NCI-H510A treated with DMSO at 0.1 percent for 48 hours (cell line): ENCODE measurements around the gene D2HGDH.
"Not testable (repeated sequence)": the region's sequence is repeated elsewhere in the genome, so short reads cannot be mapped to it uniquely, and the experiment has no call there.

Experiments
- DNase-seq: peaks from one replicate; lab custom pipeline; 2025; lab: John Stamatoyannopoulos, UW

D2HGDH gene

GRCh38 chr2:241724975-241725870 is 9.2 kb upstream of the D2HGDH start:
- no peak for DNase-seq

GRCh38 chr2:241726459-241726858 is 8.0 kb upstream of the D2HGDH start:
- DNase-seq = no peak

DNA sequence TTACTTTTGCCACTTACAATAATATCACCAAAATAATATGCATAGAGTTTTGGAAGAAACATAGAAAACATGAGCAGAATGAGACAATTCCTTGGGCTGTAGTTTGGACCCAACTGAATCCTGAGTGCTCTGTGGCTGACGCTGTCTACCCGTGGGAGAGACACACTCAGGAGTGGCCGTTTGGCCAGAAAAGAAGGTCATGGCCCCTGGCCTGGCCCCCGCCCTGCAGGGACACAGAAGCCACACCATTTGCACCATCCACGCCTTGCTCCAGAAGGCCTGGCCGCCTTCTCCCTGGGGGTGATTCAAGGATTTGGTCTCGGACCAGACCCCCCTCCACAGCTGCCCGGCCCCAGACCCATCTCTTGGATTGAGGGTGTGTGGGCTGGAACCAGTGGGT is 6.4 kb upstream of the D2HGDH start:
- no peak for DNase-seq

DNA sequence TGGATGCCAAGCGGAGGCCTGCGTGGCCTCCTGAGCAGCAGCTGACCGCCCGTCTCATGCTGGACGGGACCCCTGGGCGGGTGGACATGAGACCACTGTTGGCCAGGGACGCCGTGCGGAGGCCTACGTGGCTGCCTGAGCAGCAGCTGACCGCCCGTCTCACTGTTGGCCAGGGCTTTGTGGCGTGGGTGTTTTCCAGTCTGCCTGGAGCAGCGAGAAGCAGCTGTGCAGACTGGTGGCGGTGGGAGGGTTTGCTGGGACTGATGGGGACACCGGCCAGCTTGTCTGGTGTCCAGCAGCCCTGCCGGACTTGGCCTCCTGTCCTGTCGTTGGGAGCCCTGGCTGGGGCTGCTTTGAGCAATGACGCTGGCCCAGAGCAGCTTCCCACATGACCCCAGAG is 5.8 kb upstream of the D2HGDH start:
- DNase-seq = no peak

DNA sequence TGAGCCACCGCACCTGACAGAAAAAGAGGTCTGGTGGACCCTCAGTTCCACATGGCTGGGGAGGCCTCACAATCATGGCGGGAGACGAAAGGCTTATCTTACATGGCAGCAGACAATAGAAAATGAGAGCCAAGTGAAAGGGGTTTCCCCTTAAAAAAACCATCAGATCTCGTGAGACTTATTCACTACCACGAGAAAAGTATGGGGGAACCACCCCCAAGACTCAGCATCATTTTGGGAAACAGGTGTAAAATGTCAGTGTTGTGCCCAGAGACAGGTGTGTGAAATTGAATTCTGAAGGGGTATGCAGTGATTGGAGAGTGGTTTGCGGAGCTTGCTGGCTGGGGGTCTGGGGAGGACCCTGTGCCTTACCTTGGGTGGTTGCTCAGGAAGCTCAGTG is 4.6 kb upstream of the D2HGDH start:
- DNase-seq = no peak

- no peak for DNase-seq
Observed at GRCh38 chr2:241730671-241731293, 3.6 kb upstream of the D2HGDH start.

DNA sequence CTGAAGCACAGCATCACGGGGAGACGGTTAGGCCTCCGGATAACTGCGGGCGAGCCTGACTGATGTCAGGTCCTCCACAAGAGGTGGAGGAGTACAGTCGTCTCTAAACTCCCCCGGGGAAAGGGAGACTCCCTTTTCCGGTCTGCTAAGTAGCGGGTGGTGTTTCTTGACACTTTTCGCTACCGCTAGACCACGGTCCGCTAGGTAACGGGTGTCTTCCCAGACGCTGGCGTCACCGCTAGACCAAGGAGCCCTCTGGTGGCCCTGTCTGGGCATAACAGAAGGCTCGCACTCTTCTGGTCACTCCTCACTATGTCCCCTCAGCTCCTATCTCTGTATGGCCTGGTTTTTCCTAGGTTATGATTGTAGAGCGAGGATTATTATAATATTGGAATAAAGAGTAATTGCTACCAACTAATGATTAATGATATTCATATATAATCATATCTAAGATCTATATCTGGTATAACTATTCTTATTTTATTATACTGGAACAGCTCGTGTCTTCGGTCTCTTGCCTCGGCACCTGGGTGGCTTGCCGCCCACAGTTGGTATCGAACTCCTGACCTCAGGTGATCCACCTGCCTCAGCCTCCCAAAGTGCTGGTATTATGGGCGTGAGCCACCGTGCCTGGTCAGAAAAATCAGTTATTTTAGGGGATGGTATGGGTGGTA is 1.8 kb upstream of the D2HGDH start:
- DNase-seq = not testable (repeated sequence)

GRCh38 chr2:241733391-241734207 is 831 bp upstream of the D2HGDH start:
- DNase-seq = no peak

DNA sequence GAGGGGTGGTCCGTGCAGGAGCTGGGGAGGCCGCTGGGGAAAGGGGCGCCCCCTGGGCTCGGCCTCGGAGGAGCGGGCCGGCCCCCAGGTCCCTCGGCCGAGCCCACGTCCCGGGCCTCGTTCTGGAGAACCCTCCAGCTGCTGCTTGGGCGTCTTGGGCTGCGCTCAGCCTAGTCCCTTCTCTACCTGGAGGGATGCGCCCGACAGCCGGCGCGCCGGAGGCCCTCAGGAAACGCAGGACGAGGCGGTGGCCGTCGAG is 293 bp upstream of the D2HGDH start:
- no peak for DNase-seq

DNA sequence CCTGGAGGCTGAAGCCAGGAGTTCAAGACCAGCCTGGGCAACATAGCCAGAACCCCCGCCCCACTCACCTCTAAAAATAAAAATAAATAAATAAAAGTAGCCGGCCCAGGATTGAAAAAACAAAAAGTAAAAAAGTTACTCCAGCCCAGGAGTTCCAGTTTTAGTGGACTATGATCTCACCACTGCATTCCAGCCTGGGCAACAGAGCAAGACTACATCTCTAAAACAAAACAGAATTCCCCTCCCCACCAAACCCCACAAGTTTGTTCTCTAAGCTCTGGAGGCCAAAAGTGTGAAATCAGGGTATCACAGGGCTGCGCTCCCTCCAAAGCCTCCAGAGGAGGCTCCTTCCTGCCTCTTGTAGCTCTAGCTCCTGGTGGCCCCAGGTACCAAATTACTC is 1.7 kb downstream of the D2HGDH start:
- no peak for DNase-seq

GRCh38 chr2:241738040-241738686 is 3.7 kb downstream of the D2HGDH start:
- DNase-seq = no peak

DNA sequence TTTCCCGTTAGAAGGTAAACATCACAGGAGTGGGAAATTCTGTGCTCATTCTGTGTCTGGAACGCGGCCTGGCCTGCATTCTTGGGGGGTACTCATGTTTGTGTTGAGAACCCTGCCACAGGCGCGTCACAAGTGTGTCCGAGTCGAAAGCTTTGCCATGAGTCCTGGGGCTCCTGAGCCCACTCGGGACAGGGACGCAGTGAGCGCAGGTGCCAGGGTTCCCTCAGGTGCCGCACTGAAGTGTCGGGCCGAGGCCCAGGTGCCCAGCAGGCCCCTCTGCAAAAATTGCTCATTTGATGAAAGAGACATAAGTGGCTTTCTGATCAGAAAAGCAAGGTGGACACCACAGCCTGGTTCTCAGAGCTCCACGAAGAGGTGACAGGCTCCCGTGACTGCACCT is 4.7 kb downstream of the D2HGDH start:
- no peak for DNase-seq

DNA sequence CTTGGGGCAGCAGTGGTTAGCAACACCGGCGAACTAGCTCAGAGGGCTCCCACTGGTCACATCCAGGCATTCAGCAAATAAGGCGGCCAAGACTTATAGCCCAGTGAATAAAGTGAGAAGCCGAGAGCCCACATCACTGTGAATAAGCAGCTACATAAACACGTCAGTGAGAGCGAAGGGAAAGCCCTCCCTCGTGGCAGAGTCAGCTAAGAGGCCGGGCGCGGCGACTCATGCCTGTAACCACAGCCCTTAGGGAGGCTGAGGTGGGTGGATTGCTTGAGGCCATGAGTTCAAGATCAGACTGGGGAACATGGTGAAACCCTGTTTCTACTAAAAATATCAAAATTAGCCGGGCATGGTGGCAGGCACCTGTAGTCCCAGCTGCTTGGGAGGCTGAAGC is 5.2 kb downstream of the D2HGDH start:
- no peak for DNase-seq

DNA sequence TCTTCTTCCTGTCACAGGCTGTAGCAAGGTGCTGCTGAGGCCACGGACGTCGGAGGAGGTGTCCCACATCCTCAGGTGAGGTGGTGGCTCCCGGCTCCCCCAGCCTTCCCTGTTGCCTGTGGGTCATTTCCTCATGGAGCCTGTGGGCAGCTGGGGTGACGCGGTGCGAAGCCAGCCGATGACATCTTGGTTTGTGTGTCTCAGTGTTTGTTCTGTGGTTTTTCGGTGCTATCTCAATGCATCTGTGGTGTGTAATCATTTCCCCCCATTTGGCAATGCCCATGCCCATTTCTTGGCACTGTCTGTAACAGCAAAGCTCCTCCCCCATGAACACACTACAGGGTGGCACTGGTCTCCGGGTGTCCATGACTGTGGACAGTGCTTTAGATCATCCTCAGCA is 6.6 kb downstream of the D2HGDH start:
- DNase-seq = no peak

- DNase-seq = no peak
Observed at GRCh38 chr2:241742320-241742939, 8.0 kb downstream of the D2HGDH start.

DNA sequence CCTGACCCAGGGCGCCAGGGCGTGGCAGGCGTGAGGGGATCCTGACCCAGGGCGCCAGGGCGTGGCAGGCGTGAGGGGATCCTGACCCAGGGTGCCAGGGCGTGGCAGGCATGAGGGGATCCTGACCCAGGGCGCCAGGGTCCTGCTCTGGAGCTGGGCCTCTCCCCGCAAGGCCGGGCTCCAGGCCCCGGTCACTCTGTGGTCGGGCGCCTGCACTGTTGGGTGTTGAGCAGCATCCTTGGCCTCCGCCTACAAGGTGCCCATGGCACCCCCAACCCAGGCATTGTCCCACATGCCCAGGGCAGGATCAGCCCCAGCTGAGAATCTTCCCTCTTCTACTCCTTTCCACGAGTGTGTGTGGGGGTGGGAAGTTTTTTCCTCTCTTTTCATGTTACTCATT is 8.6 kb downstream of the D2HGDH start:
- DNase-seq = not testable (repeated sequence)

DNA sequence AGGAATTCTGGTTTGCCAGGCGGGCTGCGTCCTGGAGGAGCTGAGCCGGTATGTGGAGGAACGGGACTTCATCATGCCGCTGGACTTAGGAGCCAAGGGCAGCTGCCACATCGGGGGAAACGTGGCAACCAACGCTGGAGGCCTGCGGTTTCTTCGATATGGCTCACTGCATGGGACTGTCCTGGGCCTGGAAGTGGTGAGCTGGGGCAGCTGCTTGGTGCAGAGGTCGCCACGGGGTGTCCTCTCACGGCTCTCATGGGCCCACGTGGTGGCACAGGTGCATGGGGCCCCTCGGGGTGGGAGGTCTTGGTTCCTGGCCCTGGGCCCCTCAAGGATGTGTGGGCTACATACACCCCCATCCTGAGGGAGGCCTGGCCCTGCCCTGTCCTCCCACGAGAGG is 9.2 kb downstream of the D2HGDH start:
- DNase-seq = no peak

- DNase-seq = no peak
Observed at GRCh38 chr2:241744028-241744754, 9.8 kb downstream of the D2HGDH start.

- DNase-seq = no peak
Observed at GRCh38 chr2:241745276-241745675, 10.8 kb downstream of the D2HGDH start.

DNA sequence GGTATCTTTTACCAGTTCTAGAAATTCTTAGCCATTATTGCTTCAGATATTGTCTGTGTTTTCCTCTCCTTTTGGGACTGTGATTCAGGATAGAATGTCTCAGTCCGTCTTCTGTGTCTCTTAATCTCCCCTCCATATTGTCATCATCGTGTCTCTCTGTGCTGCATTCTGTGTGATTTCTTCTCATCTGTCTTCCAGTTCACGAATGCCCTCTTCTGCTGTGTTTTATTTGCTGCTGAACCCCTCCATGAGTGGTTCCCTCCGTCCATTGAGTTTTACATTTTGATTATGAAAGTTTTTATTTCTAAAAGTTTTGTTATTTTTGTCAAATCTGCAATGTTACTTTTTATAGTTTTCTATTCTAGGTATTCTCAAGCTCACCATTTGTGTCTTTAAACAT is 11.7 kb downstream of the D2HGDH start:
- DNase-seq = no peak
